ENCODE results near the gene STAP2.

GRCh38 chr19:4288091-4288777, 50.4 kb downstream of the STAP2 start:
- TF ChIP-seq CTCF (conservative IDR thresholded peaks at IDR 0.05 in 1 of 2, IDR thresholded peaks at IDR 0.05 in 1 of 2; ENCODE audit: extremely low read depth in 1 of 2, insufficient read depth in 1 of 2, low read depth in 1 of 2, low read length in 2 of 2) (no peak), EZH2 (IDR thresholded peaks at IDR 0.05; ENCODE audit: borderline replicate concordance, low read length) (no peak)
